HG02840 (cell line): ENCODE measurements around the gene RBM43.
"Not testable (repeated sequence)": the region's sequence is repeated elsewhere in the genome, so short reads cannot be mapped to it uniquely, and the experiment has no call there.

ENCODE experiments used
- ATAC-seq: cut with Tn5 transposase; IDR thresholded peaks from one replicate; pipeline ENCODE4 v1.9.1; 2021; ENCODE audit warnings: mild to moderate bottlenecking, moderate library complexity, moderate number of reproducible peaks; ENCODE audit not compliant: unreplicated experiment, low FRiP score

The RBM43 gene

DNA sequence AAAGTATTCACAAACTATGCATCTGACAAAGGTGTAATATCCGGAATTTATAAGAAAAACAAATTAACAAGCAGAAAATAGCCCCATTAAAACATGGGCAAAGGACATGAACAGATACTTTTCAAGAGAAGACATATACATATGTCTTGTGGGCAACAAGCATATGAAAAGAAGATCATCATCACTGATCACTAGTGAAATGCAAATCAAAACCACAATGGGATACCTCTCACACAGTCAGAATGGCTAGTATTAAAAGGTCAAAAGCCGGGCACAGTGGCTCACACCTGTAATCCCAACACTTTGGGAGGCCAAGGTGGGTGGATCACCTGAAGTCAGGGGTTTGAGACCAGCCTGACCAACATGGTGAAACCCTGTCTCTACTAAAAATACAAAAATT, 28.4 kb downstream of the RBM43 start:
- not testable (repeated sequence) for ATAC-seq

DNA sequence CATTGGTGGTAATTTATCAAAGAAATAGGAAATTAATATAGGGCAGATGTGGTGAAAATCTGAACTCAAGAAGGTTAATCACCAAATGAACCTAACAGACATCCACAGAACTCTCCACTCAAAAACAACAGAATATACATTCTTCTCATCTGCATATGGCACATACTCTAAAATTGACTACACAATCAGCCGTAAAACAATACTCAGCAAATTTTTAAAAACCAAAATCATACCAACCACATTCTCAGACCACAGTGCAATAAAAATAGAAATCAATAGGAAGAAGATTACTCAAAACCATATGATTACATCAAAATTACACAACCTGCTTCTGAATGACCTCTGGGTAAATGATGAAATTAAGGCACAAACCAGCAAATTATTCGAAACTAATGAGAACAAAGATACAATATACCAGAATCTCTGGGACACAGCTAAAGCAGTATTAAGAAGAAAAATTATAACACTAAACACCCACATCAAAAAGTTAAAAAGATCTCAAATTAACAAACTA, 31.0 kb downstream of the RBM43 start:
- ATAC-seq = no peak

DNA sequence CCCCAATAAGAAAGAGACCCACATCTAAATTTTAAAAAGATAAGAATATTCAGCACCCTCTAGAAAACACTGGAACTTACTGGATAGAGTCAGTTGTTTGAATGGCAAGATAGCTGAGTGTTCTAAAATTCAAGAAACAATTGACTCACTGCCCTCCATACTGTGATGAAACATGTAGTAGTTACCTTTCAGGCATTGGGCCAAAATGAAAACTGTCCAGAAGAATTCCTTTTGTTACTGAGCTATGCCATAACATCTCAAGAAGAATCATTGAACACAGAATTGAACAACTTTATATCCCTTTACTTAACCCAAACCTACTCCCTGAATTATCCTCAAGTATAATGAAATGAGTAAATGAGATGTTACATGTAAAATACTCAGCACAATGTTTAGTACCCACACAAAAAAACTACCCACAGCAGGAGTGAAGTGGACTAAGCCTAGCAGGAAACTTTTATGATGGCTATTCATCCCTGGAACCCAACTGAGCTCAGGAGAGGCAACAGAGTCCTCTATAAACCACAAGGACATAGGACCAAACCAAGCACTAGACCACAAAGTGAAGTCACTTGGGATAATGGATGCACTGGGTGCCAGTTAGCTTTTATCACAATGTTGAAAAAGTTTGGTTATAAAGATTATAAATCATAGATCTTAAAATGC, 32.7 kb downstream of the RBM43 start:
- ATAC-seq = no peak

DNA sequence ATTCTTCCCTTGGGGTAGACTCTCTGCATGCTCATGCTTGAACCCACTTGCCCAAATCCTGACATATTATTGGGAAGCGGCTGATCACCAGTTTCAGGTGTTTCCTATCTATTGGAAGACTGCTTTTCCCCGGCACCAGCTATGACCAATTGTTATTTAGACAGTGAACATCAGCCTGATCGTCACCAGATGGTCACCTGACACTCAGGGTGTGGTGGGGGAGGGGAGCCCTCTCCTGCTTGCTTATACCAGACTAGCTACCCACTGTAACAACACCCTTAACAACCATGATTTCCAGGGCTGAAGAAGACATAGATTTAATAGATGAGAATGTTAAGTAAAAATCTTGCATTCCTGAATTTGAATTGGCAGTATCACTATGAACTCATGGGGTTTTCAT, 44.3 kb downstream of the RBM43 start:
- no peak for ATAC-seq

DNA sequence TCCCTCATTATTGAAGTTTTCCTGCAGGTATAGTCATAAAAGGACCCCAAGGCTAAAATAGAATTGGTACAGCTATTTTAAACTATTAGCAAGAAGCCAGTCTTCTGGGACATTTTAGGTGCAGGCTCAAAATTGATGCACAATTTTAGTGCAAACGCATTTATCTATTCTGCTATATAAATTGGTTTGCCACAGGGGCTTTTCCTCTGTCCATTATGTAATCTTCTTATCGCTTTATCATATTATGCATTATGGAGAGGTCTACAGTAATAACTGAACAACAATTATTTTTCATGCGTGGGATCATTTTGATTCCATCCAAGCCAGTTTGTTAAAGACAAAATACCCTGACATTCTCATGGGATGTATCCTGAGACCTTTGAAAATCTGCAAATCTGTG, 54.6 kb downstream of the RBM43 start:
- ATAC-seq = no peak

DNA sequence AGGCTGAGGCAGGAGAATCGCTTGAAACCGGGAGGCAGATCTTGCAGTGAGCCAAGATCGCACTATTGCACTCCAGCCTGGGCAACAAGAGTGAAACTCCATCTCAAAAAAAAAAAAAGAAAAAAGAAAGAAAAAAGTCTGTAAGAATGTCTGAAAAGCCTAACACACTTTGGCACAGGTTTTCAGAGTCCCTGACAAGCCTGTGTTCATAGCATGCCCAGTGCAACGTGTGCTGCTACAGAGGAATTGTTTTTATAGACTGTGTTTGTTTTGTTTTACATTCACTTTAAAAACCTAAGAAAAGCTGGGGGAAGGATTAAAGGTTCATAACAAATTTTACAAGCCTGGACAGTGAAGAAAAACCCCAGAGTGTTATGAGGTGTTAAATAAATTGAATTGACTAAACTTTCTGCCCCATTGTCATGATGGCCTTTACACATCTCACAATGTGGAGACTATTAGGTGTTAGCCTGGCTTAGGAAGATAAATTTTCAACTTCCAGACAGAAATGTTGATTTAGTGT, 55.2 kb downstream of the RBM43 start:
- ATAC-seq = no peak

DNA sequence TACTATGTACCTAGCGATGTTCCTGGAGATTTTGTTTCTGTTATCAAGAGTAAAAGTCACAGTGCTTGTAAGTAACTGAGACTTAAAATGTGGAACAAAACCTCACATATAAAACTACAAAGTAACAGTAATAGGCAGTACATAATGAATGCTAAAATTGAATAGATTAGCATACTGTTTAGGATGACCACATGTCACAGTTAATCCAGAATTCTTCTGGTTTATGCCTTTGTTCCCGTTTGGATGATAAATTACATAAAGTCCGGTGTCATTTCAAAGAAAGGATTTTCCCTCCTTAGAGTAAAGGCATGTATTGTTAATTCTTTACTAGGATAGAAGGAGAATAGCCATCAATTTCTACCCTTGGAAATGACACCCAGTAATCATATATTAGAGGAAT, 56.1 kb downstream of the RBM43 start:
- no peak for ATAC-seq

DNA sequence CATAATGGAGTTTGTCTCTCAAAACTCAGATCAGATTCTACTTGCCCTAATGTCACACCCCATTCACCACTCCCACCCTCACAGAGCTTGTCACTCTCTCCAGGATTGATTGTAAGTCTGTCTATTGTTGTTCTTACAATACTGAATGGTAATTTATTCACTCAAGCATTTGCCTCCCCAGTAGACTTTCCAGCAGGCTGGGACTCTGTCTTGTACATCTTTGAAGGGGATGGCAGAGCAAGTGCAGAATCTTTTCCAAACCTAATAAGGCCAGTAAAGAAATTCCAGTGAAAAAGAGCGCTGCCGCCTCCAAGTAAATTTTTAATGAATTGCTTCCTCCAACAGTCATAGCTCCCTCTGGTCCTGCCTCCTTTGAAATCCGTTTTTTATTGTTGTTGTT, 56.9 kb downstream of the RBM43 start:
- no peak for ATAC-seq

DNA sequence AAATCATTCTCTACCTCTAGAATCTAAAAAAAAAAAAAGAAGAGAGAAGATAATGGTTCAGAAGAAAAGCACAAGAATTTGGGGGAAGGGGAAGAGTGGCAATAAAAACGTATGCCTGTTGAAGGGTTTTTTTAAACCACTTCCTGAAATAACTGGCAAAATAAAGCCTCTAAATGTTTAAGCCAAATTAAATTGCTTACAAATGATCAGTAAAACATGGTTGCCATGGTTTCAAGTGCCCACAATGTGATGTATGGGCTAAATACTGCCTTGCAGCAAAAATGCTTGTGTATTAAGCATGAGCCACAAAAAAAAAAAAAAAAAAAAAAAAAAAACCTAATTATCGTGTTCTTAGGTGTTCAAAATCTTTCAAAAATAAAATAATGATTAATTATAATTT, 60.8 kb downstream of the RBM43 start:
- no peak for ATAC-seq

DNA sequence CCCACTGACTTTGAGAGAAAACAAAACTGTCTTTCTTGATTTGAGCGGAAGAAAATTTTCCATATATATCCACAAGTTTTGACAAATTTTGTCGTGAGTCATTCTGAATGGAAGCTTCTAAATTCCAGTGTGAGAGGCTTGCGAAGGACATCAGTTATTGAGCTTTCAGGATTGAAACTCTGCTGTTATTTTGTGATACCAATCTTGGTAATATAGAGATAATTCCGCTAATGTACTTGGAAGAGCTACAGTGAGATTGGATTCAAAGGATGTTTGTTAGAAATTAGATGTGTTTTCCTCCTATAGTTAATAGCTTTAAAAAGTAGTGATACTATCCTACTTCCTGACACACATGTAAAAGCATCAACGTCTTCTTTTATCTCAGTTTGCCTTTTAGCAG, 61.4 kb downstream of the RBM43 start:
- ATAC-seq = no peak

DNA sequence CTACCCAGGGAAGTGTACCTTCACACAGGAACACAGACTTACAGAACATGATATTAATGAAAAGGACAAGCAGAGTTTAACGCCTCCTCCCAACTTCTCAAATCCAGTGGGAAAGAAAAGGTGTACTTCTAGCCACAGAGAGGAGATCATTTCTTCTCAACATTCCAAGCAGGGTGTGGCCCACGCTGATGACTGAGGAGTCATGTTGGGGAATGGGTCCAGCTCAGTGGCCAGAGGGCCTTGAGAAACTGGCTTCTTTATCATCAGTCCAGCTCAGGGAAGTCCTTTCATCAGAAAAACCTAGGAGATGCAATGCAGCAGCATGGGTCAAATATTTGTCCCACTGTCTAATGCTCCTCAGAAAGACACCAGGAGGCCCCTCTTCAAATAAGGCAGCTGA, 63.0 kb downstream of the RBM43 start:
- no peak for ATAC-seq
